ENCODE data around the gene DFFB.

Gene DFFB

GRCh38 chr1:3900969-3901529 is 43.8 kb downstream of the DFFB start:
- peak; percentile 99 for FAIRE-seq
- peak; percentile 89 for DNase-seq (ENCODE audit: insufficient read length)

GRCh38 chr1:3902111-3902511 is 44.8 kb downstream of the DFFB start:
- DNase-seq (ENCODE audit: insufficient read length) = no peak
- TF ChIP-seq TAF1 (IDR thresholded peaks at IDR 0.05; ENCODE audit: borderline replicate concordance, low read depth, low read length) (no peak), POLR2AphosphoS5 (IDR thresholded peaks at IDR 0.05; ENCODE audit: low read depth, low read length) (no peak), POLR2A (IDR thresholded peaks at IDR 0.05; ENCODE audit: low read depth, low read length) (no peak)
- FAIRE-seq = no peak

More at GRCh38 chr1:3900969-3901529, 43.8 kb downstream of the DFFB start:
- TF ChIP-seq TAF1 (IDR thresholded peaks at IDR 0.05; ENCODE audit: borderline replicate concordance, low read depth, low read length) (no peak), POLR2A (IDR thresholded peaks at IDR 0.05; ENCODE audit: low read depth, low read length) (no peak; the same call in 1 of the 2 replicates), POLR2AphosphoS5 (IDR thresholded peaks at IDR 0.05; ENCODE audit: low read depth, low read length) (no peak)

GRCh38 chr1:3902571-3903091 is 45.4 kb downstream of the DFFB start:
- TF ChIP-seq POLR2AphosphoS5 (IDR thresholded peaks at IDR 0.05; ENCODE audit: low read depth, low read length) (no peak), POLR2A (IDR thresholded peaks at IDR 0.05; ENCODE audit: low read depth, low read length) (no peak), TAF1 (IDR thresholded peaks at IDR 0.05; ENCODE audit: borderline replicate concordance, low read depth, low read length) (no peak)
- FAIRE-seq (no peak), DNase-seq (ENCODE audit: insufficient read length) (no peak)

GRCh38 chr1:3903141-3904005 is 46.1 kb downstream of the DFFB start:
- no peak for TF ChIP-seq POLR2AphosphoS5 (IDR thresholded peaks at IDR 0.05; ENCODE audit: low read depth, low read length)
- no peak for TF ChIP-seq POLR2A (IDR thresholded peaks at IDR 0.05; ENCODE audit: low read depth, low read length)
- TF ChIP-seq TAF1 (IDR thresholded peaks at IDR 0.05; ENCODE audit: borderline replicate concordance, low read depth, low read length) = no peak
- DNase-seq (ENCODE audit: insufficient read length) (no peak), FAIRE-seq (no peak)

- FAIRE-seq (no peak), DNase-seq (ENCODE audit: insufficient read length) (no peak)
- TF ChIP-seq TAF1 (IDR thresholded peaks at IDR 0.05; ENCODE audit: borderline replicate concordance, low read depth, low read length) (no peak), POLR2AphosphoS5 (IDR thresholded peaks at IDR 0.05; ENCODE audit: low read depth, low read length) (no peak), POLR2A (IDR thresholded peaks at IDR 0.05; ENCODE audit: low read depth, low read length) (no peak)
Measured at GRCh38 chr1:3904006-3904842, 46.9 kb downstream of the DFFB start.

- no peak for TF ChIP-seq POLR2AphosphoS5 (IDR thresholded peaks at IDR 0.05; ENCODE audit: low read depth, low read length)
- no peak for TF ChIP-seq POLR2A (IDR thresholded peaks at IDR 0.05; ENCODE audit: low read depth, low read length)
- TF ChIP-seq TAF1 (IDR thresholded peaks at IDR 0.05; ENCODE audit: borderline replicate concordance, low read depth, low read length) = no peak
- FAIRE-seq = no peak
- no peak for DNase-seq (ENCODE audit: insufficient read length)
Measured at GRCh38 chr1:3904843-3905185, 47.5 kb downstream of the DFFB start.

- no peak for DNase-seq (ENCODE audit: insufficient read length)
- no peak for TF ChIP-seq POLR2AphosphoS5 (IDR thresholded peaks at IDR 0.05; ENCODE audit: low read depth, low read length)
- no peak for TF ChIP-seq TAF1 (IDR thresholded peaks at IDR 0.05; ENCODE audit: borderline replicate concordance, low read depth, low read length)
- TF ChIP-seq POLR2A (IDR thresholded peaks at IDR 0.05; ENCODE audit: low read depth, low read length) = no peak
- FAIRE-seq = no peak
Measured at GRCh38 chr1:3905266-3905952, 48.1 kb downstream of the DFFB start.

- DNase-seq (ENCODE audit: insufficient read length) (no peak), FAIRE-seq (no peak)
- no peak for TF ChIP-seq POLR2A (IDR thresholded peaks at IDR 0.05; ENCODE audit: low read depth, low read length)
Measured at GRCh38 chr1:3905953-3906671, 48.8 kb downstream of the DFFB start.

DNA sequence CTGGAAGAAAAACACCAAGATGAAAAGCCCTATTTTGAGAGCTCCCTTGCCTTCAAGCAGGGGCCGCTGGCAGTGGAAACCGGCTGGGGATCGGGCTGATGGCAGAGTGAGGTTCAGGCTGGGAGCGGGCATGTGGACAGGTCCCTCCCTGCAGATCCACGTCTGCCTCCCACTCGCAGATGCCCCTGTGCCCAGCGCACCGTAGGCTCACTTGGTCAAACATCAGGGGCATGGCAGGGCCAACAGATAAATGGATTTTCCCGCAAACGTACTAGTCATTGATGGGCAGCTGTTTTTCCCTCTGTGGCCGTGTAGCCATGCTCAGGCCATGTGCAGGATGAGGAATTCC is 49.4 kb downstream of the DFFB start:
- no peak for DNase-seq (ENCODE audit: insufficient read length)
- FAIRE-seq = no peak
- TF ChIP-seq POLR2AphosphoS5 (IDR thresholded peaks at IDR 0.05; ENCODE audit: low read depth, low read length) = no peak
- TF ChIP-seq TAF1 (IDR thresholded peaks at IDR 0.05; ENCODE audit: borderline replicate concordance, low read depth, low read length) = no peak
- TF ChIP-seq POLR2A (IDR thresholded peaks at IDR 0.05; ENCODE audit: low read depth, low read length) = no peak

DNA sequence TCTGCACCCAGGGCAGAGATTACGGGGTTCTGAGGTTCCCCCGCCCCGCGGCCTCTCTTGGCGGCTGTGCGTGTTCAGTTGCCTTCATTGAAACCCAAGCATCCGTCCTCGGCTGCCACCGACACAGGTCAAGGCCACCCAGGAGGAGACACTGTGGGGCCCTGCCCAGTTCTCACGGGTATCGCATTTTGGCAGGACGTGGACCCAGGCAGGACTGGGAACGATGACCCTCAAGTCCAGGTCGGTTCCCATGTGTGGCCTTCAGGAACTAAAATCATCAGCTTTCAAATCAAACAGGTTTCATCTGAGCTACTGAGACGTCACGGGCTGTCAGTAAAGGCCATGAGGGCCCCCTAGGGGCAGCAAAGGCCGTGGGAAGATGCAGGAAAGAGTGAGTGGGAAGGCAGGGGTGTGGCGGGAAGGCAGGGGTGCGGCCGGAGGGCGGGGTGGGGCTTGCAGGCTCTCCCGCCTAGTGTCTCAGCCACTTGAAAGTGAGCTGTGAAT is 49.8 kb downstream of the DFFB start:
- DNase-seq (ENCODE audit: insufficient read length) (no peak), FAIRE-seq (no peak)
- TF ChIP-seq POLR2AphosphoS5 (IDR thresholded peaks at IDR 0.05; ENCODE audit: low read depth, low read length) = no peak
- no peak for TF ChIP-seq POLR2A (IDR thresholded peaks at IDR 0.05; ENCODE audit: low read depth, low read length)
- no peak for TF ChIP-seq TAF1 (IDR thresholded peaks at IDR 0.05; ENCODE audit: borderline replicate concordance, low read depth, low read length)
